A673 (cell line): Measurements from ENCODE around the gene MBD5.

Experiments
- EZH2 ChIP-seq: fragments of 200-600 bp; sonication (generic); IDR thresholded peaks from 2 replicates; pipeline ENCODE4 v1.6.1; 2017; ENCODE audit warnings: borderline replicate concordance, low read depth, mild to moderate bottlenecking, mixed read lengths, antibody characterized with exemption, low read length; ENCODE audit not compliant: poor library complexity, severe bottlenecking
- TF ChIP-seq, protein P1 (sequence below): fragments of 300-800, 200-600 bp; sonication (generic); conservative IDR thresholded peaks from 2 replicates; pipeline ENCODE4 v1.5.1; 2017; ENCODE audit warnings: low read depth, mild to moderate bottlenecking, antibody characterized with exemption, low read length, moderate library complexity, mixed read lengths

- TF ChIP-seq, protein P1, sequence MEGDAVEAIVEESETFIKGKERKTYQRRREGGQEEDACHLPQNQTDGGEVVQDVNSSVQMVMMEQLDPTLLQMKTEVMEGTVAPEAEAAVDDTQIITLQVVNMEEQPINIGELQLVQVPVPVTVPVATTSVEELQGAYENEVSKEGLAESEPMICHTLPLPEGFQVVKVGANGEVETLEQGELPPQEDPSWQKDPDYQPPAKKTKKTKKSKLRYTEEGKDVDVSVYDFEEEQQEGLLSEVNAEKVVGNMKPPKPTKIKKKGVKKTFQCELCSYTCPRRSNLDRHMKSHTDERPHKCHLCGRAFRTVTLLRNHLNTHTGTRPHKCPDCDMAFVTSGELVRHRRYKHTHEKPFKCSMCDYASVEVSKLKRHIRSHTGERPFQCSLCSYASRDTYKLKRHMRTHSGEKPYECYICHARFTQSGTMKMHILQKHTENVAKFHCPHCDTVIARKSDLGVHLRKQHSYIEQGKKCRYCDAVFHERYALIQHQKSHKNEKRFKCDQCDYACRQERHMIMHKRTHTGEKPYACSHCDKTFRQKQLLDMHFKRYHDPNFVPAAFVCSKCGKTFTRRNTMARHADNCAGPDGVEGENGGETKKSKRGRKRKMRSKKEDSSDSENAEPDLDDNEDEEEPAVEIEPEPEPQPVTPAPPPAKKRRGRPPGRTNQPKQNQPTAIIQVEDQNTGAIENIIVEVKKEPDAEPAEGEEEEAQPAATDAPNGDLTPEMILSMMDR: no peak
- TF ChIP-seq EZH2: no peak
Measured at GRCh38 chr2:148450531-148450930, 429.6 kb downstream of the MBD5 start.
